Stimulated activated CD8-positive, alpha-beta memory T cell treated with anti-CD3 and anti-CD28 coated beads, Interleukin-12 subunit alpha, Interleukin-12 subunit beta, amount 100 ng/mL, for 24 hours (primary cell): ENCODE data around the gene SLC25A6.
"Not testable (repeated sequence)": the region's sequence is repeated elsewhere in the genome, so short reads cannot be mapped to it uniquely, and the experiment has no call there.

Experiments
- DNase-seq: peaks from one replicate; pipeline ENCODE4 v3.0.0-alpha.2; 2020; ENCODE audit errors: extremely low read depth

Gene SLC25A6

DNA sequence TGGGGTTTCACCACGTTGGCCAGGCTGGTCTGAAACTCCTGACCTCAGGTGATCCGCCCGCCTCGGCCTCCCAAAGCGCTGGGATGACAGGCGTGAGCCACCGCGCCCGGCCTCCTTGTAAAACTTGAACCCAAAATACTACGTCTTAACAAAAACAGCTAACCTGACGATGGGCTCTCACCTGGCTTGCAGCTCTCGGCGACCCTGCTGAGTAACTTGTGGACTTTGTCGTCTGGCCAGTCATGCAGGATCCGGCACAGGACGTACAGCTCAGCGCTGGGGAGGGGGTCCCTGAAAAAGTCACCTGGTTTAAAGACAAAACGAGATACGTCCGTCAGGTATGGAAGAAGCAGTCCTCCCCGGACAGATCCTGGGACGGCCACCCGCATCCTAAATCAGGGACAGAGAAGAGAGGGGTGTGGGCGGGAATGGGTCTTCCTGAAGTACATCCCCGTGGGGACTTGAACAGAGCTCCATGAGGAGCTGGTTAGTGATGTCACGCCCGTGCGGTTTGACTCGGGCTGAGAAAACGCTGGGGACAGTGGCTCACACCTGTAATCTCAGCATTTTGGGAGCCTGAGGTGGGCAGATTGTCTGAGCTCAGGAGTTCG, 20.7 kb upstream of the SLC25A6 start:
- DNase-seq, result no peak

DNA sequence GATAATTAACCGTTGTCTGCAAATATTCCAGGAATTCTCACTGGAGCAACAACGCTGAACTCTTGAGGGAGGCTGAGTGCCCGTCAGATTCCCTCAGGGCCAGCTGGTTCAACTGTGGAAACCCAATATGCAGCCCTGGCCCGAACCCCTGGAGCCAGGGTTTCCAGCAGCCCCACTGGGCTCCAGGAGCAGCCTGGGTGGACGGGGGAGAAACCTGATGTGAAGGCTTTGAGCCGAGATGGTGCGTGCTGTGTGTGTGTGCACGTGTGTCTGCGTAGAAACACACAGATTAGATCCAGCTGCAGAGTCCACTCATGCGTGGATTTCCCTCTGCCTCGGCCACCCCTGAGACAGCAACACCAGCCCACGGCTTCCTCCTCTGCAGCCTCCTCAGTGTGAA, 19.4 kb upstream of the SLC25A6 start:
- DNase-seq, result no peak

DNA sequence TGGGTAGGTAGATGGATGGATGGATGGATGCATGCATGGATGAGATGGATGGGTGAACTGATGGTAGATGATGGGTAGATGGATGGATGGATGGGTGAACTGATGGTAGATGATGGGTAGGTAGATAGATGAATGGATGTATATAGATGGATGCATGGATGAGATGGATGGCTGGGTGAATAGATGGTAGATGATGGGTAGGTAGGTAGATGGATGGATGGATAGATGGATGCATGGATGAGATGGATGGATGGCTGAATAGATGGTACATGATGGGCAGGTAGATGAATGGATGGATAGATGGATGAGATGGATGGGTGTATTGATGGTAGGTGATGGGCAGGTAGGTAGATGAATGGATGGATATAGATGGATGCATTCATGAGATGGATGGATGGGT, 15.1 kb upstream of the SLC25A6 start:
- DNase-seq, result no peak

DNA sequence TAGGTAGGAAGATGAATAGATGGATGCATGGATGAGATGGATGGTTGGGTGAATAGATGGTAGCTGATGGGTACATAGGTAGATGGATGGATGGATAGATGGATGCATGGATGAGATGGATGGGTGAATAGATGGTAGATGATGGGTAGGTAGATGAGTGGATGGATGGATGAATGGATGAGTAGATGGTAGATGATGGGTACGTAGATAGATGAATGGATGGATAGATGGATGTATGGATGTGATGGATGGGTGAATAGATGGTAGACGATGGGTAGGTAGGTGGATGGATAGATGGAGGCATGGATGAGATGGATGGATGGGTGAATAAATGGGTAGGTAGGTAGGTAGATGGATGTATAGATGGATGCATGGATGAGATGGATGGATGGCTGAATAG, 13.9 kb upstream of the SLC25A6 start:
- DNase-seq, result not testable (repeated sequence)

DNA sequence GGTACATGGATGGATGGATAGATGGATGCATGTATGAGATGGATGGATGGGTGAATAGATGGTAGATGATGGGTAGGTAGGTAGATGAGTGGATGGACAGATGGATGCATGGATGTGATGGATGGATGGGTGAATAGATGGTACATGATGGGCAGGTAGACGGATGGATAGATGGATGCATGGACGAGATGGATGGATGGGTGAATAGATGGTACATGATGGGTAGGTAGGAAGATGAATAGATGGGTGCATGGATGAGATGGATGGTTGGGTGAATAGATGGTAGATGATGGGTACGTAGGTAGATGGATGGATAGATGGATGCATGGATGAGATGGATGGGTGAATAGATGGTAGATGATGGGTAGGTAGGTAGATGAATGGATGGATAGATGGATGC, 12.0 kb upstream of the SLC25A6 start:
- not testable (repeated sequence) for DNase-seq

DNA sequence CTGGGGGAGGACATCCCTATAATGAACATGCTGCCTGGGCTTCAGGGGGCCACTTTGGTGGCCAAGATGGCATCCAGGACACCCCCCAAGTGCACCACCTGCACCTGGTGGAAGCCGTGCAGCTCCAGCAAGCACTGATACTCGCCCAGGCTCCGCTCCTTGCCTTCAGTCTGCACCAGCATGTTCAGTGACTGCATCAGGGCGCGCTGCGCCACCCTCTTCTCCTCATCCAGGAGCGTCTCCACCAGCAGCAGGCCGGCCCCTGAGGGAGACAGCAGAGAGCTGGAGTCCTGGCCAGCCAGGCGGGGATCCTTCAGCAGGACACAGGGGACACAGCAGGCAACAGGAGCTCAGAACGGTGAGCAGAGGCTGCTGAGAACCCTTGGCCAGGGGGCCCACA, 11.3 kb upstream of the SLC25A6 start:
- no peak for DNase-seq

DNA sequence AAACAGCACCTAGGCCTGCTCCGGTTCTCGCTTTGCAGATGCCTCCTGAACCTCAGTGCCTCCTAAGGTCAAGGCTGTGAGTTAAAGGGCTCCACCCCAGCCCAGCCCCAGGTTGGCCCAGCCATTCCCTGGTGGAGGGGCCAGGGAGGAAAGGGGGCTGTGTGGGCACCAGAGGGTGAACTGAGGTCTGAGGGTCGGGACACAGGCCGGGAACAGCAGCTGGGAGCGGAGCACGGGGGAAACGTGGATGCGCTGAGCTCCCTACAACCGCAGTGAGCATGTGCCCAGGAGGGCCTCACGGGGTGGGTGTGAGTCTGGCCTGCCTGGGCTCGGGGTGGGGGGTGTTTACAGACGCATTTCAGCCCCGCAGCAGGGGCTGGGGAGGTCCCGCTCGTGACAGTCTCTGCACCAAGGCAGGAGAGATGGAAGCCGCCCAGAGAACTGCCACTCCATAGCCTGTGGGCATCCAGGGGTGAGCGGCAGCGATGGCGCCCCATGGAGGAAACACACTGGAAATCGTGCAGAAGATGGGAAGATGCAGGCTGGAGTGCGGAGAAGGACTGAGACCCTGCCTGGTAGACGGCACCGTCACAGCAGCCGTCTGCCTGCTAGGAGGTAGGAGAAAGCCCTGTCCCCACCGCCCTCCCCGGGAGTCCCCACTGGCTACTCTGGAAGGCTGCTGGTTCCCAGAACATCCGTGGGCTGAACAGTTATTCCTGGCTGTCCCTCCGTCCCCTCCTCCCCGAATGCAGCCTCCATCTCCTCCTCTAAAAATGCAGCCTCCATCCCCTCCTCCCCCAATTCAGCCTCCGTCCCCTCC, 9.9 kb upstream of the SLC25A6 start:
- no peak for DNase-seq

DNA sequence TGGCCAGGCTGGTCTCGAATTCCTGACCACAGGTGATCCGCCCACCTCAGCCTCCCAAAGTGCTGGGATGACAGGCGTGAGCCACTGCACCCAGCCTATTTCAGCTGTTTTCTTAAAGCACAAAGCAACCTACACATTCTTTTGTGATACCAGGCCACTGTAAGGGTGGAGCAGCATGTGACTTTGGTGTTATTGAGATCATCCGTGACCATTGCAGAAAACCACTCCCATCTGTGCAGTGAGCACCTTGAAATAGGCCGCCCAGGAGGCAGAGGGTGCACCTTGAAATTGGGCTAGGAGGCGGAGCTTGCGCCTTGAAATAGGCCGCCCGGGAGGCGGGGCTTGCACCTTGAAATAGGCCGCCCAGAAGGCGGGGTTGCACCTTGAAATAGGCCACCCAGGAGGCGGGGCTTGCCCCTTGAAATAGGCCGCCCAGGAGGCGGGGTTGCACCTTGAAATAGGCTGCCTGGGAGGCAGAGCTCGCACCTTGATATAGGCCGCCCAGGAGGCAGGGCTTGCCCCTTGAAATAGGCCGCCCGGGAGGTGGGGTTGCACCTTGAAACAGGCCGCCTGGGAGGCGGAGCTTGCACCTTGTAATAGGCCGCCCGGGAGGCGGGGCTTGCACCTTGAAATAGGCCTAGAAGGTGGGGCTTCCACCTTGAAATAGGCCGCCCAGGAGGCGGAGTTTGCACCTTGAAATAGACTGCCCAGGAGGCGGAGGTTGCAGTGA, 9.0 kb upstream of the SLC25A6 start:
- DNase-seq, result no peak

DNA sequence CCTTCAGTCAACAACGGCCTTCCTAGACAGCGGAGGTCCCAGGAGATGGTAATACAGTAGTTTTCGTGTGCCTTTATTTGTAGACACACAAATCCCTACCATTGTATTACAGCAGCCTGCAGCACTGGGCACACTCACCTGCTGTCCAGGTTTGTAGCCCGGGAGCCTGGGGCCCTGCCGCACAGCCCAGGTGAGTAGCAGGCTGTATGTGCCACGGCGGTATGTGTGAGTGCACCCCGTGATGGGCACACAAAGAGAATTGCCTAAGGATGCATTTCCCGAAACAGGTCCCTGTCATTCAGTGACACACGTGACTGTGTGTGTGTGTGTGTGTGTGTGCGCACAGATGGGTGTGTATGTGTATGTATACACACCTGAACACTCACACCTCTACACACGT, 8.1 kb upstream of the SLC25A6 start:
- no peak for DNase-seq

DNA sequence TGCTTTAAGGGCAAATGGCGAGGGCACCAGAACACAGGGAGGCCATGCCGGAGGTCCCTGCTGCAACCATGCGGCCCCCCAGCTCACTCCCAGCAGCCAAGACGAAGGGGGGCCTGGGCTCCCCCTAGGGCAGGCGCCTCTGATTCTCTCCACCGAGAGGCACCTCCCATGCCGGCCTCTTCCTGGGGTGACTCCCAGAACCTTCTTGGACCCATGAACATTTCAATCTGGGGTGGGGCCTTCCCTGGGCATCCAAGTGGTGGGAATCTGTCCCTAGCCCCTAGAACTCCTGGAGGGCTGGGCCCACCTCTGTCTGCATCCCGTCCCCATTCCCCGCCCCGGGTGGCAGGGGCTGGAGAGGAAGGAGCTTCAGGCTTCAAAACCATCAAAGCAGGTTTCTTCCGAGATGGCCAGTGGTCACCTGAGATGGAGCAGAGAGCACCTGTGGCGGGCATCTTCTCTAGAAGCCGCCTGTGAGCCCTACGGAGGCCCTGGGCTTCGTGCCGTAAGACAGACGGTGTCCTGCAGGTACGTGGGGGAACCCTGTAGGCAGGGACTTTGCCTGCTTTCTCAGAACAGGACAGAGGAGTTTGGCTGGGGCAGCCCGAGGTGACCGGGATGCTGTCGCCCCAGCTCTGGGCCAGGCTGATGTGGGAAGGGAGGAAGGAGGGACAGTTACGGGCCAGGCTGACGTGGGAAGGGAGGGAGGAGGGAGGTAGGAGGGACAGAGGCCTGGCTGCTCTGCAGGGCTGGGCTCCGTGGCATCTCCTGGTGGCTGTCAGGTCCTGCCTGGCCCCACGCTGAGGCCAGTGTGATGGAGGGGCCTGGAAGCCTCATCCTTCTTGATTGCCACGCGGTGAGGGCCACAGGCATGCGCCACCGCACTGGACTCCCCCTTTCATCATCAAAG, 6.8 kb upstream of the SLC25A6 start:
- no peak for DNase-seq

DNA sequence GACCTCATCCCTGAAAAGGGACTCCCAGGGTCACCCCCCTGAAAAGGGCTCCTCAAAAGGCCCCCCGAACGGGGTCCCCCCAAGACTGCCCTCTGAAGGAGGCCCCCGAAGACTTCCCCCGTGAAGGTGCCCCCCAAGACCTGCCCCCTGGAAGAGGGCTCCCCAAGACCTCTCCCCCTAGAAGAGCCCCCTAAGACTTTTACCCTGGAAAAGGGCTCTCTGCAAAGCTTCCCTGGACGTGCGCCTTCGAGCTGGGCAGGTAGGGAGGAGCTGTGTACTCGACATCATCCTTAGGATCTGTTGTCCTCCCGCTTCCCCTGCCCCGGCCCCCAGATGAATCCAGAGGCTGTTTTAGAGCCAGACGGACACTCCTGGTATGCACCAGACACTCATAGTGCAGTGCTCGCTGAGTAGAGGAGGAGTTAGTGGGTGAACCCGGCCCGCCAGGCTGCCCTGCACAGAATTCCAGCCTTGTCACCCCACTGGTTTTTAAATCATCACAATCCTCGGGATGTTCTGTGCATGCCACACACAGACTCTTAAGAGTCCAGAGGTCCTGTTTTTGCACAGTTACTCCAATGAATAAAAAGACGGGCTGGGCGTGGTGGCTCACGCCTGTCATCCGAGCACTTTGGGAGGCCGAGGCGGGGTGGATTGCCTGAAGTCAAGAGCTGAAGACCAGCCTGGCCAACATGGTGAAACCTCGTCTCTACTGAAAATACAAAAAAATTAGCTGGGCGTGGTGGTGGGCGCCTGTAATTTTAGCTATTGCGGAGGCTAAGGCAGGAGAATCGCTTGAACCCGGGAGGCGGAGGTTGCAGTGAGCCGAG, 5.7 kb upstream of the SLC25A6 start:
- DNase-seq, result no peak

DNA sequence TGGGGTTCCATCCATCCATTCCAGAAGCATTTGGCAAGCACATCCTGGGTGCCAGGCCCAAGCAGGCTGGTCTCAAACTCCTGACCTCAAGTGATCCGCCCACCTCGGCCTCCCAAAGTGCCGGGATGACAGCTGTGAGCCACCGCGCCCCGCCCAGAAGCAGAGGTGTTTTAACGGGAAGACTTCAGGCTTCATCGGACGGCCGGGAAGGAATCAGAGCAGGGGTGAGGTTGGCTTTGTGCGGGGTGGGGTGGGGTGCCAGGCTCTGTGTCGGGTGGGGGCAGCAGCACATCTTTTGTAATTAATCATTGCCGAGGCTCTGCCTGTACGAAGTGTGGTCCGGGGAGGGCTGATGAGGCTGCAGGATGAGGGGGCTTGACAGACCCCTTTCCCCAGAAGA, 5.1 kb upstream of the SLC25A6 start:
- no peak for DNase-seq

DNA sequence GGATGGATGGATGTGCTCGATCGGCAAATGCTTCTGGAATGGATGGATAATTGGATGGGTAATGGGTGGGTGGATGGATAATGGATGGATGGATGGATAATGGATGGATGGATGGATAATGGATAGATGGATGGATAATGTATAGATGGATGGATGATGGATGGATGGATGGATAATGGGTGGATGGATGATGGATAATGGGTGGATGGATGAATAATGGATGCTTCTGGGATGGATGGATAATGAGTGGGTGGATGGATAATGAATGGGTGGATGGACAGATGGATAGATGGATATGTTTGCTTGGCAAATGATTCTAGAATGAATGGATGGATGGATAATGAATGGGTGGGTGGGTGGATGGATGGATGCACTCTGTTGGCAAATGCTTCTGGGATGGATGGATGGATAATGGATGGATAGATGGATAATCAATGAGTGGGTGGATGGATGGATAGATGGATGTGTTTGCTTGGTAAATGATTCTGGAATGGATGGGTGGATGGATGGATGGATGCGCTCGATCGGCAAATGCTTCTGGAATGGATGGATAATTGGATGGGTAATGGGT, 3.8 kb upstream of the SLC25A6 start:
- DNase-seq, result no peak

DNA sequence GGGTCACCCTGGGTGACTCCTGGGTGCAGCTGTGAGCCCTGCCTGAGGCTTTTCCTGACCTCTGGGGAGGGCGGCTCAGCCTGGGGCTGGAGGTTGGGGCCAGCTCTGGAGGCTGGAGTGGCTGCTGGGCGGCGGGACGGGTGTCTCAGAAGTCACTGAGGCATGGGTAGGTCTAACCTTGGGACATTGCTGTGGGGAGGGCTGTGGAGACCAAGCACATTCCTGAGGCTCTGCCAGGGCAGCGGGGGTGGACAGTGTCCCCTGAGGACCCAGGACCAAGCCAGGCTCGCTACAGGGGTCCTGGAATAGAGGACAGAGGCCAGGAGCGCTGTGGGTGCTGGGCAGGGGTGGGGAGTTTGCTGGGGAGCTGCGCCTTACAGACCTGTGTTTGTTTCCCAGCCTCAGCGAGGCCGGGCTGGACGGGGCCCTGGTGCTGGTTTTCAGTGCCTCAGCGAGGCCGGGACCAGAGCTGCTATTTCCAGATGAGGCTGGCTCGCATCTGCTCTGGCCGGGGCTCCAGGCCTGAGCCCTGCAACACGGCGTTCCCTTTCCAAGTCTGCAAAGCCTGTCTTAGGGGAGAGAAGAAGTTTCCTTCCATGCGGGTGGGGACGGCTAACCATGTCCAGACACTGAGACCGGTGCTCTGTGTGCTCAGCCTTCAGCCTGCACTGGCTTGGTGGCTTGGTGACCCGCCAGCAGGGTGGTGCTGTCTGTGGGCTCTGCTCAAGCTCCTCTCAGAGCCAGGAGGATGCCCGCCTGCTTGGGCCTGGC, 3.0 kb upstream of the SLC25A6 start:
- no peak for DNase-seq

DNA sequence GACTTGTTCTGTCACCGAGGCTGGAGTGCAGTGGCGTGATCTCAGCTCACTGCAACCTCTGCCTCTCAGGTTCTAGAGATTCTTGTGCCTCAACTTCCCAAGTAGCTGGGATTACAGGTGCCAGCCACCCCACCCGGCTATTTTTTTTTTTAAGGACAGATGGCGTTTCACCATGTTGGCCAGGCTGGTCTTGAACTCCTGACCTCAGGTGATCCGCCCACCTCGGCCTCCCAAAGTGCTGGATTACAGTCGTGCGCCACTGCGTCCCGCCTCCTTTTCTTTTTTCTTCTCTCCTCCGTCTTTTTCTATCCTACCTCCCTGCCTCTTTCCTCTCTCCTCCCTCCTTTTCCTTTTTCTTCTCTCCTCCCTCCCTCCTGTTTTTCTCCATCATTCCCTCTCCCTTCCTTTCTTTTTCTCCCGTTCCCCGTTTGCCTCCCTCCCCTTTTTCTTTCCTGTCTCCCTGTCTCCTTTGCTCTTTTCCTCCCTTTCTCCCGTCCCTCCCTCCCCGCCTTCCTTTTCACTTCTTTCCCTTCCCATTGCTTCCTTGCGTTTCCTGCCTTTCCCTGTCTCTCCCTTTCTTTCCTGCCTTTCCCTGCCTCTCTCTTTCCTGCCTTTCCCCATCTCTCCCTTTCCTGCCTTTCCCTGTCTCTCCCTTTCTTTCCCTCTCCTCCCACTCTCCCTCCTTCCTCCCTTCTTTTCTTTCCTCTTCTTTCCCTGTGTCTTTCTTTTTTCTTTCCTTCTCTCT, 2.1 kb upstream of the SLC25A6 start:
- no peak for DNase-seq

DNA sequence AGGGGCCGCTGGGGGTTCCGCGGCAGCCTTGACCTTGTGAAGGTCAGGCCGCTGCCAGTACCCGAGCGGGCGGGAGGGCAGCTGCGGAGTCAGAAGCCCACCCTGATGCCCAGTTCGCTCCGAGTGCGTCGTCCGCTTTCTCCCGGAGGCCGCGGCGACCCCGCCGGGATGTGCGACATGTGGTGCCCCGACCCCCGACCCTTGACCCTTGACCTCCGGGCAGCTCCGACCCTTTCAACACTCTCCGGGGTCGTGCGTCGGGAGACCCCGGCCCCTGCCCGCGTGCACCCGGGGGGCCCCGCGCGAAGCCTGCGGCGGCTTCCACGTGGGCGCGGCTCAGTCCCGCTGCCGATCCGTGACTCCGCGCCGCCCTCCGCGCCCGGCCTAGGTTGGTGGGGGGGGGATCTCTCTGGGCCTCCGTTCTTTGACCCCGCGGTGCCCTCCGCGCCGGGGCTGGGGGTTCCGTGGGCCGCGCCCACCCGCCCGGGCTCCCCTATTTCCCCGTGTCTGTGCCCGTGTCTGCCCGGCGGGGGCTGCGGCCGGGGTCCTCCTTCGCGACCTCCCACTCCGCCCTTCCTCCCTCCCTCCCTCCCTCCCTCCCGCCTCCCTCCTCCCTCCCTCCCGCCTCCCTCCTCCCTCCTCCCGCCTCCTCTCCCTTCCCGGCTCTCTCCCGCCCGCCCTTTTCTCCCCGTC, 609 bp upstream of the SLC25A6 start:
- DNase-seq, result no peak

DNA sequence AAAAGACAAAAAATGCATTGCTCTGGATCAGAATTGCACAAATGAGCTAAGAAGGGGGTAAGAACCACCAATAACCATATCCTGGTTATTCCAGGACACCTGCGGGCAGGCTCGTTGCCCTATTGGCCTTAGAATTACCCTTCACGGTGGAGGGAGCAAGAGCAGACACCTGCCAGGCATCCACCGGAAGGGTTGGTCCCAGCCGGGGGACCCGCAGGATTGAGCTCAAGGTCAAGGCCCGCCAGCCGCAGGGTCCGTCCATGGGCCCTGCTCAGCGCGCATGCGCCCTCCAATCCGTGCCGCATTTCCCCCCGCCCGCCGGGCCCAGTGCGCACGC, 575 bp downstream of the SLC25A6 start:
- DNase-seq, result peak; percentile 80

DNA sequence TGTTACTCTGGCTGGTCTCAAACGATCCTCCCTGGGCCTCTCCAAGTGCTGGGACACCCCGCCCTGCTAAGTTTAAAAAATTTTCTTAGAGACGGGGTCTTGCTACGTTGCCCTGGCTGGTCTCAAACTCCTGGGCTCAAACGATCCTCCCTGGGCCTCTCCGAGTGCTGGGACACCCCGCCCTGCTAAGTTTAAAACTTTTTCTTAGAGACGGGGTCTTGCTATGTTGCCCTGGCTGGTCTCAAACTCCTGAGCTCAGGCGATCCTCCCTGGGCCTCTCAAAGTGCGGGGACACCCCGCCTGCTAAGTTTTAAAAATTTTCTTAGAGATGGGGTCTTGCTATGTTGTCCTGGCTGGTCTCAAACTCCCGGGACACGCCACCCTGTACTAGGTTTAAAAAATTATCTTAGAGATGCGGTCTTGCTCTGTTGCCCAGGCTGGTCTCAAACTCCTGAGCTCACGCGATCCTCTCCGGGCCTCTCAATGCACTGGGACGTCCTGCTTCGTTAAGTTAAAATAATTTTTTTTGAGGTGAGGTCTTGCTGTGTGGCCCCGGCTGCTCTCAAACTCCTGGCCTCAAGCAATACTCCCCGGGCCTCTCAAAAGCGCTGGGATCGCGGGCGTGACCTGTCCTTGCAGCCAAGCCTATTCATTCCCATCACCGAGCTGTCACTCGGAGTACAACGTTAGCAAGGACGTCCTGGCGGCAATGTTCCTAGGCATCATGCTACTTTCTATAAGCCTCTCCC, 1.1 kb downstream of the SLC25A6 start:
- DNase-seq, result no peak
